ACHN (cell line): ENCODE data around the gene TAS2R31.
A peak's percentile ranks its signal among the peaks of the same experiment; 100 is the strongest.
"Not testable (repeated sequence)": the region's sequence is repeated elsewhere in the genome, so short reads cannot be mapped to it uniquely, and the experiment has no call there.

Experiments
- DNase-seq: peaks from one replicate; pipeline ENCODE4 v3.0.0-alpha.2; 2015
- in situ Hi-C: cut with HindIII; loops from 2 replicates; pipeline ENCODE4 v1.10.0; 2017; ENCODE audit warnings: low sequenced_read_pairs, low pct_ligation_motif_present, low pct_unique_long_range_greater_than_20kb

TAS2R31 gene

DNA sequence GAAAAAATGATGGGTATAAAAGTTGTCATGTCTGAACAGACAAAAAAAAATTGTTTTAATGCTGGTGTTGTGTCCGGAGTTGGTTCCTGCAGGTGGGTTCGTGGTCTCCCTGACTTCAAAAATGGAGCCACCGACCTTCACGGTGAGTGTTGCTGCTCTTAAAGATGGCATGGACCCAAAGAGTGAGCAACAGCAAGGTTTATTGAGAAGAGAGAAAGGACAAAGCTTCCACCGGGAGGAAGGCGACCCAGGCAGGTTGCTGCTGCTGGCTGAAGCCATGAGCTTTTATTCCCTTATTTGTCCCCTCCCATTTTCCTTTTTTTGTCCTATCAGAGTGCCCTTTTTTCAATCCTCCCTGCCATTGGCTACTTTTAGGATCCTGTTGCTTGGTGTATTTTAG lies at the start of gene TAS2R31:
TSS of gene TAS2R31 (minus strand) at position 101 of the 400 bp plus-strand sequence. CDS start at position 29, 72 bp downstream.
- in situ Hi-C loops: no loop called here
- DNase-seq: no peak

DNA sequence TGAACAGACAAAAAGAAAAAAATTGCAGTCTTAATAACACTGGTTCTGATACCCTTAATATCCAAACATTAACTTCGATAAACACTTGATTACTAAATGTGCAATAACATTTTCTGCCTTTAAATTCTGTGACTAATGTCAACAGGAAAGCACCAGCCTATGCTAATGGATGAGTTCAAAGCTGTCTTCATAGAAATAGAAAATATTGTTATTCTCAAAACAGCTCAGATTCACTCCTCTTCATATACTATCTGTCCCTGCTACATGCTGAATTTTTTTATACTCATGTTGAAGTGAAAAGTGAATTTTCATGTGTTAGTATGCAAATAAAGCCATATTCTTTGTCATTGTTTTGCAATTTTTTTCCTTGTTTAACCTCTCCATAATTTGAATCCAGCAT lies 47.0 kb upstream of the TAS2R31 start:
- no peak for DNase-seq
- in situ Hi-C loops: no loop called here

DNA sequence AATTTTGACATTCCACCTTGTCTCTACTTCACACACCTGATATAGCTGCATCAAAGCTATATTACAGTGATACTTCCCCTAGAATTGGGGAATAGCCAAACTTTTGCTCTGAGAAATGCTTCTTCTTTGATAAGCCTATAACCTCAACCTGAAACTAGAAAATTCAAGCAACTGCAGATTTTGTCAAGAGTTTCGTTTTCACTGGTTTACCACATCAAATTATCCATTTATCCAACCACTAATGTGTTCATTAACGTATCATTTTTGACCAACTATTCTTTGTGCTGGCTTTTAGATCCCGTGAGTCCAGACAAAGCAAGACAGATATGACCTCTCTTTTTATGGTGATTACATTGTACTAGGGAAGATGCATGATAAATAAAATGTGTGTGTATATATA lies 44.4 kb upstream of the TAS2R31 start:
- in situ Hi-C loops: no loop called here
- no peak for DNase-seq

- DNase-seq: no peak
- in situ Hi-C loops: no loop called here
These were observed 40.2 kb upstream of the TAS2R31 start for GRCh38 chr12:11071414-11071813.

- DNase-seq: no peak
- in situ Hi-C loops: no loop called here
These were observed 39.8 kb upstream of the TAS2R31 start for GRCh38 chr12:11070999-11071398.

GRCh38 chr12:11069854-11070365 lies 38.7 kb upstream of the TAS2R31 start:
- no peak for DNase-seq
- in situ Hi-C loops: no loop called here

- DNase-seq: no peak
- in situ Hi-C loops: no loop called here
These were observed 36.3 kb upstream of the TAS2R31 start for GRCh38 chr12:11067514-11067913.

DNA sequence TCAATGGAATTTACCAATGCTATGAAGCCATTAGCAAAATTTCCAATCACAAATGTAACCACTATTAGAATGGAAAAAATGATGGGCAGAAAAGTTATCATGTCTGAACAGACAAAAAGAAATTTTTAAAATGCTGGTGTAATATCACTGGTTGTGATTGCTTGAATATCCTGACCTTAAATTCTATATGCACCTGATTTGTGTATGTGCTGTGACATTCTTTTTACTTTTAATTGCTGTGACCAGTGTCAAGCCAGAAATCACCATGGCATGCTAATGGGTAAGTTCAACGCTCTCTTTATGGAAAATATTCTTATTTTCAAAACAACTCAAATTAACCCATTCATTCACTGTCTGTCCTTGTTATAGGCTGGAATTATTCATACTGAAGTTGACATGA lies 31.0 kb upstream of the TAS2R31 start, which contains the start of gene TAS2R46:
TSS of gene TAS2R46 (minus strand) at position 101 of the 400 bp plus-strand sequence. CDS start at position 101, 0 bp downstream.
- DNase-seq, in situ Hi-C loops: not testable (repeated sequence)

DNA sequence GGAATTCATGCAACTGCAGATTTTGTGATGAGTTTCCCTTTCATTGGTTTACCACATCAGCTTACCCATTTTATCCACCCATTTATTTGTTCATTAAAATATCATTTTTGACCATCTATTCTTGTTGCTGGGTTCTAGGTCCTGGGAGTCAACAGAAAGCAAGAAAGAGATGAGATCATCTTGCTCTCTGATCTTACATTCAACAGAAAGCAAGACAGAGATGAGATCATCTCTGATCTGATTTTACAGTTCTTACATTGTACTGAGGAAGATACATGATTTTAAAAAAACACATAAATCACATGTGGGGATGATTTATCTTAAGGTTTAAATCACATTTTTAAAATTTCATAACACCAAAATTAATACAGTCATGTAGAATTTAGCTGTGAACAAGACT lies 28.6 kb upstream of the TAS2R31 start:
- in situ Hi-C loops: no loop called here

DNA sequence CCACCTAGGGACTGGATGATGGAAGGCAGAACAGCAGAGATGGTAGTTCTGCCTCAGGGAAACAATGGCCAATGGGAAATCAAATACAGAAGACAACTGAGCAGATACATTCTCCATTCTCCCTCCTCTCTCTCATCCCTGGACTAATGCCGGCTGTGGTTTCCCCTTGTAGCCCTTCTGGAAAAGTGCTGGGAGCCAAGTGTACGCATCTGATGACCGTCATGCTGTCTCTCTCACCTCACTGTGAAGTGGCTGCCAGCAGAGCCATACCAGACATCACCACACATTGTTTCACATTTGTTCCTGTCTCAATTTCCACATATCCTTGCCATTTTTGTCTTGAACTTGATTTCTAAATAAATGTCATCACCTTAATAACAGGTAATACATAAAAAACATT lies 27.8 kb upstream of the TAS2R31 start:
- DNase-seq: no peak
- in situ Hi-C loops: no loop called here

More for the DNA sequence above, 28.6 kb upstream of the TAS2R31 start:
- DNase-seq: no peak

DNA sequence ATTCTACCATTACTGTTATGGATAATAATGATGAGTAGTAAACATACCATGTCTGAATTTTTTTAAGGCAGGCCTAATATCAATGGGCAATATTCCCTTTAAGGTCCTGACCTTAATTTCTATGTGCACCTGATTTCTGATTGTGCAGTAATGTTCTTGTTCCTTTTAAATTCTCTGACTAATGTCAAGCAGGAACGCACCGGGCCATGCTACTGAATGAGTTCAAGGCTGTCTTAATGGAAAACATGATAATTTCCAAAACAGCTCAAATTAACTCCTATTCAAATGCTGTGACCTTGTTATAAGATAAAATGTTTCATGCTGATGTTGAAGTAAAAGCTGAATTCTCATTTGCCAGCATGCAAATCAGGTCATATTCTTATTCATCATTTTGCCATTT lies 24.1 kb upstream of the TAS2R31 start:
- in situ Hi-C loops: no loop called here
- no peak for DNase-seq

- in situ Hi-C loops, DNase-seq: not testable (repeated sequence)
These were observed 18.8 kb upstream of the TAS2R31 start for GRCh38 chr12:11049806-11050531.

- in situ Hi-C loops: not testable (repeated sequence)
These were observed 10.2 kb upstream of the TAS2R31 start for GRCh38 chr12:11041366-11041765.

DNA sequence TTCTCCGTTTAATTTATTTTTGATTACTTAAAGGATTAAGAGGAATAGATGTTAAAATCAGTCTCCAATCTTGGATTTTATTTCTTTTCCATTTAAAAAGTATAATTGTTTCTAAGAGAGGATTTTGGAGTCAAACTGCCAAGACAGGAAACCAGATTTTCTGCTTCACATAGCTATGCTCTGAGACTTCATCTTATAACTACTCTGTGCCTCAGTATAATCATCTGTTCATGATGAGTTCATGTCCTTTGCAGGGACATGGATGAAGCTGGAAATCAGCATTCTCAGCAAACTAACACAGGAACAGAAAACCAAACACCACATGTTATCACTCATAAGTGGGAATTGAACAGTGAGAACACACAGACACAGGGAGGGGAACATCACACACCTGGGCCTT lies 9.0 kb upstream of the TAS2R31 start:
- DNase-seq: no peak
- in situ Hi-C loops: no loop called here

More at GRCh38 chr12:11041366-11041765, 10.2 kb upstream of the TAS2R31 start:
- DNase-seq: not testable (repeated sequence)

GRCh38 chr12:11039171-11039570 lies 8.0 kb upstream of the TAS2R31 start:
- in situ Hi-C loops: no loop called here
- no peak for DNase-seq

DNA sequence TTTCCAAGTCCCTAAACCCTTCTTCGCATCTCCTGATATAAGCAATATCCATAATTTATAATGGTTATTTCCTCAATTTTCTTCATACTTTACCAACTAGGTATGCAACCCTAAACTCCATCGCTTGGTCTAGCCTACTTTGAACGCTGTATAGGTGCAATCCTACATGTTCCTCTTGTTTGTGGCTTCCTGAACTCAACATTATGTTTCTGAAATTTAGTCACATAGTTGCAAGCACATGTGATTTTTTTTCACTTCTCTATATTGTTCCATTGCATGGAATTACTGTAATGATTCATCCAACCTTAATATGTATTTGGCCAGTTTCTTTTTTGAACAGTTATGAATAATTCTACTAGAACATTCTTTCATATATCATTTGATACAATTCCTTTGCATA lies 2.8 kb upstream of the TAS2R31 start:
- DNase-seq, in situ Hi-C loops: not testable (repeated sequence)

DNA sequence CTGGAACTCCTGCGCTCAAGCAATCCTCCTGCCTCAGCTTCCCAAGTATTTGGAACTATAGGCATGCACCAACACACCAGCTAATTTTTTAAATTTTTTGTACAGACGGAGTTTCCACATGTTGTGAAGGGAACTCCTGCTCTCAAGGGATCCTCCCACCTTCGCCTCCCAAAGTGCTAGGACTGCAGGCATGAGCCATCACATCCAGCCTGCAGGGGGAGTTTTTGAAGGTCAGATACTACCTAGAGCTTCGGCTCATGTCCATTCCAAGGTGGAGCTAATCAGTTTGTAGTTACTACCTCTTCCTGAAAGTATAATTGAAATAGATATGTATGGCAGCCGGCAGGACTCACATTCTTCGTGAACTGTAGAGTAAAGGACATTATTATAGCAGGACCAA lies 5.1 kb downstream of the TAS2R31 start:
- in situ Hi-C loops: no loop called here
- DNase-seq: peak; percentile 15

GRCh38 chr12:11023387-11023786 lies 7.8 kb downstream of the TAS2R31 start:
- in situ Hi-C loops: no loop called here
- DNase-seq: no peak

DNA sequence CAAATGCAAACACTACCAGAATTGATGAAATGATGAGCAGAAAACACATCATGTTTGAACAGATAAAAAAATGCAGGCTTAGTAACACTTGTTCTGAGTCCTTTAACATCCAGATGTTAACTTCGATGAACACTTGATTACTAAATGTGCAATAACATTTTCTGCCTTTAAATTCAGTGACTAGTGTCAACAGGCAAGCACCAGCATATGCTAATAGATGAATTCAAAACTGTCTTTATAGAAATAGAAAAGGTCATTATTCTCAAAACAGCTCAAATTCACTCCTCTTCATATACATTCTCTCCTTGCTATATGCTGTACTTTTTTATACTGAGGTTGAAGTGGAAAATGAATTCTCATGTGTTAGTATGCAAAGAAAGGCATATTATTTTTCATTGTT lies 8.7 kb downstream of the TAS2R31 start, which contains the start of gene TAS2R19:
TSS of gene TAS2R19 (minus strand) at position 101 of the 400 bp plus-strand sequence. CDS start at position 52, 49 bp downstream.
- in situ Hi-C loops: no loop called here
- DNase-seq: no peak

DNA sequence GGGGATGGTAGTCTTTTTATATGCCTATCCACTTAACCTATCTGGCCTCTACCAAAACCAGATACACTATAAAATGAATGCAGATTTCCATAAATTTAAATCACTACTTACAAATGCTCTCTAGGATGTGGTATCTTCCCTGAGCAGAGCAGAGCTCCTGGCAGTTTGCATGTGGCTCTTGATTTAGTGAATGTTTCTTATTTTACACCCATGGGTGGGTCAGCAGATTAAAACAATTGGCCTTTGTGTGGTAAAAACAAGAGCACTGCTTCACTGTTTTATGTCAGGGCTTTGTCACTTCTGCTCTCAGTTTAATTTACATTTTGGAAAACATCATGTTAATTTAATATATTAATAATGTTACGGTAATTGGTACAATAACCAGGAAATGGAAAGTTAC lies 14.3 kb downstream of the TAS2R31 start:
- in situ Hi-C loops: no loop called here

More for the DNA sequence above, 14.3 kb downstream of the TAS2R31 start:
- DNase-seq: no peak
